PC-3 (cell line): ENCODE measurements around the gene DLL3. TPM values are rescaled to one million over a fixed set of nuclear protein-coding genes. Genes with fewer than 3 reads are reported as not detected.

Experiments
- ATAC-seq: fragments of 200-7000 bp; cut with Tn5 transposase; 2 replicates; pipeline ENCODE4 v1.9.1; 2020; ENCODE audit warnings: mild to moderate bottlenecking, moderate library complexity
- BruUV-seq: library from RNA; stranded (reverse); fragments of 400-500 nt; replicated peaks from 2 replicates; lab custom pipeline; 2021; lab: Mats Ljungman, UMichigan
- CTCF ChIA-PET: fragments of 300-600 bp; sonication (Branson Sonifier 250); formaldehyde crosslinking; loops from one replicate; lab custom pipeline; 2022; ENCODE audit warnings: antibody characterized with exemption; lab: Charles Lee
- POLR2A ChIA-PET: fragments of 300-600 bp; sonication (Branson Sonifier 250); formaldehyde crosslinking; loops from one replicate; lab custom pipeline; 2022; ENCODE audit warnings: antibody characterized with exemption; ENCODE audit not compliant: unreplicated experiment; lab: Charles Lee
- DNase-seq: peaks from one replicate; pipeline ENCODE4 v3.0.0-alpha.2; 2015
- H2AFZ ChIP-seq: fragments of 300-600 bp; sonication (generic); 2 replicates; pipeline ENCODE4 v1.6.0; 2016; ENCODE audit warnings: antibody characterized with exemption, low read length
- H3F3A ChIP-seq: fragments of 300-600 bp; sonication (generic); one replicate; pipeline ENCODE4 v1.6.0; 2017; ENCODE audit warnings: antibody characterized with exemption, low read length, control low read depth, mild to moderate bottlenecking; ENCODE audit not compliant: unreplicated experiment
- H3K27ac ChIP-seq: fragments of 300-600 bp; sonication (generic); 2 replicates; pipeline ENCODE4 v1.5.1; 2016; ENCODE audit warnings: mild to moderate bottlenecking, low read length
- H3K27me3 ChIP-seq: fragments of 300-600 bp; sonication (generic); 2 replicates; pipeline ENCODE4 v1.6.1; 2016; ENCODE audit warnings: low read length, mixed read lengths
- H3K36me3 ChIP-seq: fragments of 300-600 bp; sonication (generic); 2 replicates; pipeline ENCODE4 v1.6.1; 2016; ENCODE audit warnings: low read depth, mixed run types, low read length, mixed read lengths
- H3K4me1 ChIP-seq: fragments of 300-600 bp; sonication (generic); 2 replicates; pipeline ENCODE4 v1.5.1; 2016; ENCODE audit warnings: low read length; ENCODE audit not compliant: insufficient read depth
- H3K4me2 ChIP-seq: fragments of 300-600 bp; sonication (generic); 2 replicates; pipeline ENCODE4 v1.6.0; 2016; ENCODE audit warnings: low read length
- H3K4me3 ChIP-seq: fragments of 300-600 bp; sonication (generic); 2 replicates; pipeline ENCODE4 v1.5.1; 2016; ENCODE audit warnings: mild to moderate bottlenecking, low read length, mixed read lengths
- H3K79me2 ChIP-seq: fragments of 300-600 bp; sonication (generic); 2 replicates; pipeline ENCODE4 v1.6.1; 2017; ENCODE audit warnings: low read length, mixed read lengths
- H3K9ac ChIP-seq: fragments of 300-600 bp; sonication (generic); 2 replicates; pipeline ENCODE4 v1.6.0; 2016; ENCODE audit warnings: mild to moderate bottlenecking, low read length
- H3K9me2 ChIP-seq: fragments of 300-600 bp; sonication (generic); replicated peaks from 2 replicates; pipeline ENCODE4 v1.6.1; 2016; ENCODE audit warnings: mixed run types, low read length, mixed read lengths
- H3K9me3 ChIP-seq: fragments of 300-600 bp; sonication (generic); 2 replicates; pipeline ENCODE4 v1.6.1; 2016; ENCODE audit warnings: low read length, mixed read lengths
- H4K20me1 ChIP-seq: fragments of 300-600 bp; sonication (generic); 2 replicates; pipeline ENCODE4 v1.6.1; 2016; ENCODE audit warnings: low read length, mixed read lengths
- CTCF ChIP-seq: fragments of 300-600 bp; sonication (generic); conservative IDR thresholded peaks from 2 replicates; pipeline ENCODE4 v1.5.1; 2017; ENCODE audit warnings: antibody characterized with exemption, low read depth, mild to moderate bottlenecking, low read length
- EZH2 ChIP-seq: fragments of 300-600 bp; sonication (generic); IDR thresholded peaks from one replicate; pipeline ENCODE4 v1.6.1; 2017; ENCODE audit warnings: antibody characterized with exemption, mild to moderate bottlenecking, low read length; ENCODE audit not compliant: unreplicated experiment
- EZH2phosphoT487 ChIP-seq: fragments of 300-600 bp; sonication (generic); IDR thresholded peaks from 2 replicates; pipeline ENCODE4 v1.6.1; 2018; ENCODE audit warnings: mild to moderate bottlenecking, antibody characterized with exemption, low read length, borderline replicate concordance
- intact Hi-C: fragments of 100-400 bp; cut with micrococcal nuclease; formaldehyde crosslinking; loops from 2 replicates; pipeline ENCODE4 v1.9.0; 2023
- total RNA-seq: library from RNA; depleted of rRNA; stranded (reverse); fragments of >200 nt; gene quantifications from 2 replicates; pipeline ENCODE4 v1.2.3, GENCODE V29; 2014

The DLL3 gene
- total RNA-seq, 1 experiment from 2014 or later, result 7.2 TPM

- no peaks in the 10 kb centered on the region for H3K27me3 ChIP-seq
- intact Hi-C loops, result loop anchor here (1.0 to 10.0 kb wide), 3 partner anchors 35 to 92 kb away; partner anchors contain the start of gene DLL3
- POLR2A ChIA-PET, result interaction anchor here (0.6 to 0.7 kb wide), 2 partner anchors 96 to 261 kb away, joined by 5 to 7 read pairs; partner anchors contain the start of gene RPS16
- H3K9me2 ChIP-seq, result no peaks in the 10 kb centered on the region
- peaks cover 15% of the 10 kb centered on the region for H3K79me2 ChIP-seq
- H3K9ac ChIP-seq, result peak within 1 kb of the TSS; percentile 74
- peaks cover 4% of the 10 kb centered on the region; the same call in 1 of the 2 replicates for H3K4me1 ChIP-seq
- BruUV-seq, result TSS peak; percentile 62
- H2AFZ ChIP-seq, result peak within 1 kb of the TSS; percentile 91
- TF ChIP-seq EZH2, result no peak
- TF ChIP-seq CTCF, result peak; percentile 83
- no peak for TF ChIP-seq EZH2phosphoT487
- H4K20me1 ChIP-seq, result no peaks in the 10 kb centered on the region
- no peaks in the 10 kb centered on the region for H3K36me3 ChIP-seq
- H3K9me3 ChIP-seq, result no peaks in the 10 kb centered on the region
- peak within 1 kb of the TSS; percentile 96 for H3K4me2 ChIP-seq
- peak within 1 kb of the TSS; percentile 89 for H3K4me3 ChIP-seq
- no peak within 1 kb of the TSS for H3K27ac ChIP-seq
- ATAC-seq (peak; percentile 94), DNase-seq (peak; percentile 95)
- CTCF ChIA-PET, result interaction anchor here (0.6 to 1.4 kb wide), 3 partner anchors 34 to 92 kb away, joined by 3 to 7 read pairs (median 4); partner anchors contain the start of gene SUPT5H
- H3F3A ChIP-seq, result no peaks in the 10 kb centered on the region
Measured at GRCh38 chr19:39532233-39533002, 33.7 kb downstream of the DLL3 start, which contains the start of gene EID2B. TSS of gene EID2B (minus strand) at chr19:39532852. CDS start at chr19:39532802, 50 bp downstream.

- TF ChIP-seq EZH2phosphoT487 (no peak), EZH2 (no peak), CTCF (no peak)
- H3K4me3 ChIP-seq, result no peak overlapping the region; the same call in 1 of the 2 replicates
- intact Hi-C loops, result loop anchor here (5.0 to 10.0 kb wide), 2 partner anchors 36 to 58 kb away; partner anchors contain the start of gene DLL3
- CTCF ChIA-PET, result interaction anchor here (0.6 to 1.4 kb wide), 2 partner anchors 35 to 92 kb away, joined by 3 to 7 read pairs; no protein-coding TSS in a partner anchor
- H3K4me2 ChIP-seq, result peak overlapping the region; percentile 42; the same call in 1 of the 2 replicates
- H4K20me1 ChIP-seq, result no peaks in the 10 kb centered on the region
- H3K36me3 ChIP-seq, result no peaks in the 10 kb centered on the region
- peaks cover 5% of the 10 kb centered on the region for H3K4me1 ChIP-seq
- no TSS peak for BruUV-seq
- H3K9ac ChIP-seq, result no peak overlapping the region
- no peaks in the 10 kb centered on the region for H3K9me2 ChIP-seq
- H3K9me3 ChIP-seq, result no peaks in the 10 kb centered on the region
- H3K27me3 ChIP-seq, result no peaks in the 10 kb centered on the region
- no peaks in the 10 kb centered on the region for H3F3A ChIP-seq
- DNase-seq (no peak), ATAC-seq (no peak)
- POLR2A ChIA-PET, result interaction anchor here (0.6 kb wide), 1 partner anchor 97 kb away, joined by 5 read pairs; the partner anchor contains the start of gene RPS16
- 0 out of 2 replicates have a peak overlapping the region, but pooled peaks have one; percentile 37 for H2AFZ ChIP-seq
- peaks cover 17% of the 10 kb centered on the region for H3K79me2 ChIP-seq
- H3K27ac ChIP-seq, result no peak overlapping the region
Measured at GRCh38 chr19:39533003-39533512, 34.3 kb downstream of the DLL3 start.
